Measurements from ENCODE around the gene MAFF. TPM values are rescaled to one million over a fixed set of nuclear protein-coding genes. Genes with fewer than 3 reads are reported as not detected.
A peak's percentile ranks its signal among the peaks of the same experiment; 100 is the strongest.

MAFF gene
- total and polyA plus RNA-seq, 12 donors: 2.9 to 21.4 (median 6.0) TPM

DNA sequence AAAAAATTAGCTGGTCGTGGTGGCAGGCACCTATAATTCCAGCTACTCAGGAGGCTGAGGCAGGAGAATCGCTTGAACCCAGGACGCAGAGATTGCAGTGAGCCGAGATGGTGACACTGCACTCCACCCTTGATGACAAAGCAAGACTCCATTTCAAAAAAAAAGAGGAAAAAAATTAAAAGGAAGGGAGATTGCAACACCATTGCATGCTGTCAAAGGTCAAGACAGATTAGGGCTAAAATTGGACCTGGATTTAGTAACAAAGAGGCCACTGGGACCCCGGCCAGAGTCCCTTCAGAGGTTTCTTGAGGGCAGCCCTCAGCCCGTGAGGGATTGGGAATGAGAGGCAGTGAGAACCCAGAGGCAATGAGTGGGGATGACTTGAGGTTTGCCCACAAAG, 8.2 kb upstream of the MAFF start:
- peak in 1 of 2 donors; percentile 61 for DNase-seq
- TF ChIP-seq, protein P1, sequence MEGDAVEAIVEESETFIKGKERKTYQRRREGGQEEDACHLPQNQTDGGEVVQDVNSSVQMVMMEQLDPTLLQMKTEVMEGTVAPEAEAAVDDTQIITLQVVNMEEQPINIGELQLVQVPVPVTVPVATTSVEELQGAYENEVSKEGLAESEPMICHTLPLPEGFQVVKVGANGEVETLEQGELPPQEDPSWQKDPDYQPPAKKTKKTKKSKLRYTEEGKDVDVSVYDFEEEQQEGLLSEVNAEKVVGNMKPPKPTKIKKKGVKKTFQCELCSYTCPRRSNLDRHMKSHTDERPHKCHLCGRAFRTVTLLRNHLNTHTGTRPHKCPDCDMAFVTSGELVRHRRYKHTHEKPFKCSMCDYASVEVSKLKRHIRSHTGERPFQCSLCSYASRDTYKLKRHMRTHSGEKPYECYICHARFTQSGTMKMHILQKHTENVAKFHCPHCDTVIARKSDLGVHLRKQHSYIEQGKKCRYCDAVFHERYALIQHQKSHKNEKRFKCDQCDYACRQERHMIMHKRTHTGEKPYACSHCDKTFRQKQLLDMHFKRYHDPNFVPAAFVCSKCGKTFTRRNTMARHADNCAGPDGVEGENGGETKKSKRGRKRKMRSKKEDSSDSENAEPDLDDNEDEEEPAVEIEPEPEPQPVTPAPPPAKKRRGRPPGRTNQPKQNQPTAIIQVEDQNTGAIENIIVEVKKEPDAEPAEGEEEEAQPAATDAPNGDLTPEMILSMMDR (IDR thresholded peaks at IDR 0.05): no peak
- H3K9me3 ChIP-seq: no peaks in the 10 kb centered on the region
- intact Hi-C loops (cut with DNase I): no loop called here
- 58 to 70% methylated on average over 6 of the region's 6 CpGs for WGBS, 2 donors
- ATAC-seq: peak in 7 of 8 donors; percentile 42 to 61 (median 56)
- peak overlapping the region in 2 of 10 donors; percentile 5 to 56 for H3K27ac ChIP-seq
- no peaks in the 10 kb centered on the region for H3K36me3 ChIP-seq
- peaks cover 0 to 21% (median 5%) of the 10 kb centered on the region in 9 donors for H3K4me1 ChIP-seq
- no peak overlapping the region for H3K4me3 ChIP-seq
- no peaks in the 10 kb centered on the region for H3K27me3 ChIP-seq

DNA sequence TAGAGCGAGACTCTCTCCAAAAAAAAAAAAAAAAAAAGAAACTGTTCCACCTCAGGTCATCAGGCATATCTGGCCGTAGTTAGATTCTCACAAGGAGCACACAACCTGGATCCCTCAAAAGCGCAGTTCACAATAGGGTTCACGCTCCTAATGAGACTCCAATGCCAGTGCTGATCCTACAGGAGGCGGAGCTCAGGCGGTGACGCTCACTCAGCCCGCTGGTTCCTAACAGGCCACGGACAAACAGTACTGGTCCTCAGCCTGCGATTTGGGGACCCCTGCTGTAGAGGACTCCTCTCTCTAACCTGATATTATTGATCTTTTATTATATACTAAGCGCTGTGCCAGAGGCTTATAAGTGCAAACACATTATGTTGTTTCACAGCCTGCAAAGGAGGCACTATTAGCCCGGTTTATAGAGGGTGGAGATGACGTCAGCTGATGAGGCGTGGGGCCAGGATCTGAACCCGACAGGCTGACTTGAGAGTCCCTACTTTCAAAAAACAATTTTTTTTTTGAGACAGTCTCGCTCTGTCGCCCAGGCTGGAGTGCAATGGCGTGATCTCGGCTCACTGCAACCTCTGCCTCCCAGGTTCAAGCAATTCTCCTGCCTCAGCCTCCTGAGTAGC, 4.9 kb upstream of the MAFF start:
- WGBS, 2 donors: 70 to 72% methylated on average over 19 of the region's 19 CpGs
- TF ChIP-seq, protein P1 (IDR thresholded peaks at IDR 0.05): no peak
- DNase-seq (no peak), ATAC-seq (no peak)
- H3K27ac ChIP-seq: no peak overlapping the region
- H3K4me1 ChIP-seq: peaks cover 0 to 27% (median 6%) of the 10 kb centered on the region in 9 donors
- H3K4me3 ChIP-seq: no peak overlapping the region
- H3K36me3 ChIP-seq: no peaks in the 10 kb centered on the region
- no peaks in the 10 kb centered on the region for H3K9me3 ChIP-seq
- H3K27me3 ChIP-seq: no peaks in the 10 kb centered on the region
- intact Hi-C loops (cut with DNase I): no loop called here

DNA sequence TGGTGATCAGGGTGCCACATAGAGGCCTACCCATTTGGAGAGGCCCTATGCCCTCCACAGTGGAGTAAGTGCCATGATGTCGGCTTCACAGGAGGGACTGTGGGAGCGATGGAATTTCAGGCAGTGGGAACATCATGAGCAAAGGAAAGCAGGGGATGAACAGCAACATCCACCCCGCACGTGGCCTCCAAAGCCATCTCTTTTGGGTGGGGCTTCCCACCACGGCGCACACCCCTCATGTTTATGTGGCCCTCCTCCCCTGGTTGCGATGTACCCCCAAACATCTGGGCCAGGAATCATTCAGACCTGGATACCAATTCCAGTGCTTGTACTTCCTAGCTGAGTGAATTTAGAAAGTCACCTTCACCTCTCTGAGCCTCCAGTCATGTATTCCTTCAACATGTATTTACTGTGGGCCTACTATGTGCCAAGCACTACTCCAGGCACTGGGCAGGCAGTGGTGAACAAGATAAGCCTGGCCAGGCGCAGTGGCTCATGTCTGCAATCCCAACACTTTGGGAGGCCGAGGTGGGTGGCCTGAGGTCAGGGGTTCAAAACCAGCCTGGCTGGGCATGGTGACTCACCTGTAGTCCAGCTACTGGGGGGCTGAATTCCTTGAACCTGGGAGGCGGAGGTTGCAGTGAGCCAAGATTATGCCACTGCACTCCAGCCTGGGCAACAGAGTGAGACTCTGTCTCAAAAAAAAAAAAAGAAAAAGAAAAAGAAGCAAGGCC, 1.8 kb upstream of the MAFF start:
- H3K36me3 ChIP-seq: no peaks in the 10 kb centered on the region
- intact Hi-C loops (cut with DNase I): loop anchor here in 3 of 10 donors (2.0 to 10.0 kb wide), 3 partner anchors 19 to 115 kb away; partner anchors contain the start of genes CSNK1E (in 2 of the 3), BAIAP2L2 (in 1 of the 3) and PLA2G6 (in 1 of the 3)
- WGBS, 2 donors: 89 to 91% methylated on average over 10 of the region's 10 CpGs
- H3K27me3 ChIP-seq: no peaks in the 10 kb centered on the region
- H3K4me3 ChIP-seq: no peak overlapping the region
- no peaks in the 10 kb centered on the region for H3K9me3 ChIP-seq
- peak overlapping the region in 1 of 10 donors; percentile 99 for H3K27ac ChIP-seq
- TF ChIP-seq, protein P1 (IDR thresholded peaks at IDR 0.05): no peak
- H3K4me1 ChIP-seq: peaks cover 13 to 33% (median 22%) of the 10 kb centered on the region in 9 donors
- ATAC-seq (no peak), DNase-seq (no peak)

DNA sequence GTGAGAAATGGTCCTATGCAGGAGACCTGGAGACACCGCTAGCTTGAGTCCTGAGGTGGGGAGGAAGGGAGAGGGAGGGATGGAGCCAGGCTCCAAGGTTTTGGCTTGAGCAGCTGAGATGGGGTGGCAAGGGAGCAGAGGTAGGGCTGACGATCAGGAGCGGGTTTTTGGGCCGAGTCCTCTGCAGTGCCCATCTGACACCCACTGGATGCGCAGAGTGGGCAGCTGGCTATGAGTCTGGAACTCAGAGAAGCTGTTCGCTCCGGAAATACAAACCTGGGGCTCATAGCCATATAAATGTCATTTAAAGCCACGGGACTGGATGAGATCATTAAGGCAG, 453 bp upstream of the MAFF start:
- peak overlapping the region in 9 of 10 donors; percentile 67 to 97 (median 89) for H3K4me3 ChIP-seq
- peaks cover 17 to 42% (median 31%) of the 10 kb centered on the region in 9 donors for H3K4me1 ChIP-seq
- DNase-seq: no peak
- 17 to 20% methylated on average over 8 of the region's 8 CpGs for WGBS, 2 donors
- intact Hi-C loops (cut with DNase I): loop anchor here in 3 of 10 donors (1.0 to 10.0 kb wide), 4 partner anchors 20 to 113 kb away; partner anchors contain the start of genes CSNK1E (in 2 of the 3), PLA2G6 (in 2 of the 3) and BAIAP2L2 (in 1 of the 3)
- peaks cover 0 to 4% (median 0%) of the 10 kb centered on the region in 9 donors for H3K36me3 ChIP-seq
- H3K27me3 ChIP-seq: no peaks in the 10 kb centered on the region
- ATAC-seq: peak in 2 of 8 donors; percentile 3 to 10
- TF ChIP-seq, protein P1 (IDR thresholded peaks at IDR 0.05): no peak
- no peaks in the 10 kb centered on the region for H3K9me3 ChIP-seq
- H3K27ac ChIP-seq: peak overlapping the region; percentile 94 to 100 (median 99)

Data from heart right ventricle (tissue), 16 donors.